GM18511 (cell line): Measurements from ENCODE around the gene KIF3A.

ENCODE experiments used
- ATAC-seq: cut with Tn5 transposase; IDR thresholded peaks from one replicate; pipeline ENCODE4 v1.9.1; 2021; ENCODE audit warnings: mild to moderate bottlenecking, moderate library complexity; ENCODE audit not compliant: unreplicated experiment

Gene KIF3A

GRCh38 chr5:132729896-132730295 lies 7.5 kb downstream of the KIF3A start:
- no peak for ATAC-seq

DNA sequence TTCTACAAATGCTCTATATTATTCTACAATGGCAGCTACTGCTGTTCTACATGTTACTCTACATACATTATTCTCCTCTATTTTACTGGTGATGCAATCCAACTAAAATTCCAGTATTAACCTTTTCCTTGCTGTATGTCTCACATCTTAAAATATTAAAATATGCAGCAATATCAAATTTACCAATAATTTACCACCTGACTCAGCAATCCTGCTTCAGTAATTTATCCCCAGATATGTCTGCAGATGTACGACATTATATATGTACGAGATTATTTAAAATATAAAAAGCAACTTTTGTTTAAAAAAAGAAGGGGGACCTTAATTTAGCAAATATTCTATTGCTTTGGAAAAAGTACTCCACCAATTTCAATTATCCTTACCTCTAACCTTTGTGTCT lies 11.6 kb downstream of the KIF3A start:
- ATAC-seq, result no peak

DNA sequence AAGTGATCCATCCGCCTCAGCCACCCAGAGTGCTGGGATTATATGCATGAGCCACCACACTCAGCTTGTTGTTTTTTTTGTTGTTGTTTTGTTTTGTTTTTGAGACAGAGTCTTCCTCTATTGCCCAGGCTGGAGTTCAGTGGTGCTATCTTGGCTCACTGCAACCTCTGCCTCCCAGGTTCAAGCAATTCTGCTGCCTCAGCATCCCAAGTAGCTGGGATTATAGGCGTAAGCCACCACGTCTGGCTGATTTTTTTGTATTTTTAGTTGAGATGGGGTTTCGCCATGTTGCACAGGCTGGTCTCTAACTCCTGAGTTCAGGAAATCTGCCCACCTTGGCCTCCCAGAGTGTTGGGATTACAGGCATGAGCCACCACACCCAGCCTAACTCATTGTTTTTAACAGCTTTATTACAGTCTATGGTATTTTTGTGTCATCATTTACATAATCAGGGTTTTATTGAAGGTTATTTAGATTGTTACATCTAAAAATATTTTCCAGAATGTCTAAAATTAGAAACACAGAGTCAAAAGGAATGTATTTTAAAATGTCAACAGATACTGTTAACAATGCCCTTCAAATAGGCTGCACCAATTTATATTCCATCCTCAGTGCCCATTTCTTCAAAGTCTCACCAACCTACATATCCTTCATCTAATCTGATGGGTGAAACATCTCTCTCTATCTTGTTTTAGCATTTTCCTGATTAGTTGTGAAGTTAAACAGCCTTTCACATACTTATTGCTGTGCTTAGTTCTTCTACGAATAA lies 18.6 kb downstream of the KIF3A start:
- no peak for ATAC-seq

GRCh38 chr5:132714456-132715307 lies 22.7 kb downstream of the KIF3A start:
- no peak for ATAC-seq

DNA sequence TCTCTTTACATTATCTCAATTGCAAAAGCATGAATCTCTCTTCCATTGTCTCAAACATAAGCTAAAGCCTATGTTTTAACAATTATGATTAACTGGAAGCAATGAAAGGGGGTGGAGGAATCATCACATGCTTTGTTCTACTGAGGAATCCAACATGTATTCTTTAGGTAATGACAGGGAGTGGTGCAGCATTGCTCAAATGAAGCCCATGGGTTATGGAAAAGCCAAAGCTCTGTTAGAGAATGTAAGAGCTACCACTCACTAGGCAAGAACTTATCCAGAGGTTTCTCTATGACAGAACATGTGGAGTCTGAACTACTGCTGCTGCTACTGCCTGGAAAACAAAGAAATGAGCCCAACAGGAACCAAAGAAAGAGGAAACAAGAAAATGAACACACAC lies 28.7 kb downstream of the KIF3A start:
- ATAC-seq, result no peak

DNA sequence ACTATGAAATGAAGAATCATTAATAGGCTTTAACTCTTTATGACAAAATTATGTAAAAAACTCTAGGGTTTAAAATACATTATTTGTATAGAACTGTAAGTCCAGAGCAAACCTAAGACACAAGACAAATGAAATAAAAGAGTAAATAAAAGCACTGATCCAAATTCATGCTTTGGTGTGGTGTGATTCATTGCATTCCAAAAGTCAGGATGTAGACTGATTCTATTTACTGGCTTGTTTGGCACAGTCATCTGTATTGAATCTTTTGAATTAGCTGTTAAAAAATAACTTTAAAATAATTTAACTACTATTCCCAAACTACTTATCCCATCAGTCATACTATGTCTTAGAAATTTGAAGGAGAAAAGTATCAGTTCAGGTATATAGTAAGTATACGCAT lies 32.5 kb downstream of the KIF3A start:
- ATAC-seq, result no peak

GRCh38 chr5:132695956-132696355 lies 41.4 kb downstream of the KIF3A start:
- no peak for ATAC-seq

GRCh38 chr5:132692632-132692967 lies 44.7 kb downstream of the KIF3A start:
- no peak for ATAC-seq

DNA sequence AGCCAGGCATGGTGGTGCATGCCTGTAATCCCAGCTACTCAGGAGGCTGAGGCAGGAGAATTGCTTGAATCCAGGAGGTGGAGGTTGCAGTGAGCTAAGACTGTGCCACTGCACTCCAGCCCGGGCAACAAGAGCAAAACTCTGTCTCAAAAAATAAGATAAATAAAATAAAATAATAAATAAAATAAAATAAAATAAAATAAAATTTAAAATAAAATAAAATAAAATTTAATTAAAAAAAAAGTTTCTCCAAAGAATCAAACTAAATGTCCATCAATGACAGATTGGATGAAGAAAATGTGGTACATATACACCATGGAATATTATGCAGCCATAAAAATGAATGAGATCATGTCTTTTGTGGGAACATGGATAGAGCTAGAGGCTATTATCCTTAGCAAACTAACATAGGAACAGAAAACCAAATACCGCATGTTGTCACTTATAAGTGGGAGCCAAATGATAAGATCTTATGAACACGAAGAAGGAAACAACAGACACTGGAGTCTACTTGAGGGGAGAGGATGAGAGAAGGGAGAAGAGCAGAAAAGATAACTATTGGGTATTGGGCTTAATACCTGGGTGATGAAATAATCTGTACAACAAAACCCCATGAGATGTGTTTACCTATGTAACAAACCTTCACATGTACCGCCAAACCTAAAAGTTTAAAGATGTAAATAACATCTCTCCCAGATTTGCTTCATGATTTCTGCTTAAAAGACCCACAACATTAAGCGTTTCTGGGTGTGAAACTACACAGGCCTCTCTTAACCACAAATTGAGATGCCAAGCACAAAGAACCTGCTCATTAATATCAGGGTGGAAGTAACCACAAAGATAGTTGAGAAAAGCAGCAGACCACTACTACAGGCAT lies 45.4 kb downstream of the KIF3A start:
- ATAC-seq, result peak; percentile 57

- ATAC-seq, result no peak
These were observed 47.2 kb downstream of the KIF3A start for GRCh38 chr5:132690156-132690555.

DNA sequence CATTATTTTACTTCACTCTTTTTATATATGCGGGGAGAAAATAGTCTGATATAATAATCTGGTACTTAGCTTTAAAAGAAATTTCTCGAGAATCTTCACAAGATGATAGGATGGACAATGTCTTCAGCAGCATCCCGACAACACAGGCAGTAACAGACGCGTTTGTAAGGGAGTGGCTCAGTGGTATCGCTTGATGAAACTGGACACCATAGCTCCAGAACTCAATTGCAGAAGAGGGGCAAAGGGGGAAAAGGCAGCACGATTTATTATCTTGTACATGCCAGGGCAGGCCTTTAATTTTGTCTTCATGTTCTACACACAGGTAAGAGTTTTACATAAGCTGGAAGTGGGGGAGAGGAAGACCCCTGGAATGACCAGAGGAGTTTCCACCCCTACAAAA lies 47.8 kb downstream of the KIF3A start:
- ATAC-seq, result no peak

DNA sequence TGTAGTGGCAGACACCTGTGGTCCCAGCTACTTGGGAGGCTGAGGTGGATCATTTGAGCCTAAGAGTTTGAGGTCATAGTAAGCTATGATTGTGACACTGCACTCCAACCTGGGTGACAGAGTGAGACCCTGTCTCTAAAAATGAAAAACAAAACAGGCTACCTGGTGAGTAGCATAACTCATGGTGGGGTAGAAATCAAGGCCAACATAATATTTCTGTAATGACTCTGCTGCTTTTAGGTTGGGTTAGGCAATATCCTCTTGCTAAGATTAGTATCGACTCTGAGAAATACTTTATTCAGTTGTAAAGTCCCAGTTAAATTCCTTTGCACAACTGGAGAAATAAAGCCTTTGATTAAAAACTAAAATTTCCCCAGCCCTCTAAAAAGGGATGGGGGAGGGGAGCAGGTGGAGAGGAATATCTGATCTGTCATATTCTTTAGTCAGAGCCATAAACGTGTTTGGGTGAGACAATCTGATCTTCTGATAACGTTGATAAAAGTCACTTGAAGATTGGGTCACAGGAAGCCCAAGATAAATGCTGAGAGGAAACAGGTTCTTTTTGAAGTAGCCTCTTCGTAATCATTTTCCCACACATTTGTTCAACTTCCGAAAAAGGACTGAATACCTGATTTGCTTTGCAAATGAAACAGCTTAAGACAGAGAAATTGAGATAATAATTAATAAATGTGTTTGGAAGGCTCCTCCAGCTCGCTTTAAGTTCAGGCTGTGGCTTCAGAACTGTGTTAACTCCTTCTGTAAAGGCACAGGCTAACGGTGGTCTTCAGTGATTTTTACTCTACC lies 48.6 kb downstream of the KIF3A start:
- ATAC-seq, result peak; percentile 45

DNA sequence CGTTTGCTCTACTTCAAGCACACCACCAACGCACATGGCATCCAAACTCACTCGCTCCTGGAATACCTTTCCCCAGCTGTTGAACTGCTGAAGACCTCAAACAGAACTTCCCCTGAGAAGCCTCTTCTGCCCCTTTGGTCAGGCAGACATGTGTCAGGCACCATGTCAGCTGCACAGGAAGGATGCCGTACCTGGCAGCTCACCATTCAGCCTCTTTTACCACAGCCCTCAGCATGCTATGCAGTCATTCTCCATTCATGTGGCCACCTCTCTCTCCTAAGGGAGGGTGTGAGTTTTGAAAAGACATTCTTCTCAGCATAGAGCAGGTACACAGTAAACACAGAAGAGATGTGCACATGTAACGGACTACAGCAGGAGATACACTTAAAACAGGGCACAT lies 49.4 kb downstream of the KIF3A start:
- no peak for ATAC-seq

- no peak for ATAC-seq
These were observed 51.2 kb downstream of the KIF3A start for GRCh38 chr5:132686193-132686592.

GRCh38 chr5:132684922-132685720 lies 52.2 kb downstream of the KIF3A start:
- no peak for ATAC-seq

- no peak for ATAC-seq
These were observed 52.9 kb downstream of the KIF3A start for GRCh38 chr5:132684491-132684890.

- ATAC-seq, result no peak
These were observed 55.4 kb downstream of the KIF3A start for GRCh38 chr5:132681983-132682382.

- ATAC-seq, result no peak
These were observed 55.9 kb downstream of the KIF3A start for GRCh38 chr5:132681476-132681831.

DNA sequence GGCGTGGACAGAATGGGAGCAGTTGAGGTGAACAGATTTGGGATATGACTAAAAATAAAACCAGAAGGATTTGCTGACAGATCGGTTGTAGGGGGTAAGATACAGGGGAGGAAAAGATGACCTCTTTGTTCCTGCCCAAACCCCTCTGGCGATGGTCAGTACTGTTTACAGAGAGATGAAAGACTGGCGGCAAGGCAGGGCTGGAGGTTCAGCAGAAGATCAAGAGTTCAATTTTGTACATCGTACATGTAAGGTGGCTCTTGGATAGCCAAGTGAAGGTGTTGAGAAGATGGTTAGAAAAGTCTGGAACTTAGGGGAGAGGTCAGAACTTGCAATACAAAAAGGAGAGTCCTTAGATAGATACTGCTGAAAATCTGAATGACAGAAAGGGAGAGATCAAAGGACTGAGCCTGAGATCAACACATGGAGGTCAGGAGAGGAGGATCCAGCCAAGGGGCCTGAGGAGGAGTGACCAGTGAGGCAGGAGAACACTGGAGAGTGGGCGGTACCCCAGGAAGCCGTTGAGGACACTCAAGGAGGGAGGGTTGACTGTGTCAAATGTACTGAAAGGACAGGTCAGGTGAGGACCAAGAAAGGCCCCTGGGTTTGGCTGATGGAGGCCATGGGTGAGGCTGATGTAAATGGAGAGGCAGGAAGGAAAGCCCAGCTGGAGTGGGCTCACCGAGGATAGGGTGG lies 56.4 kb downstream of the KIF3A start:
- ATAC-seq, result no peak
